Vagina (tissue), 2 donors: ENCODE data around the gene TBC1D2.

Source experiments
- POLR2A ChIP-seq, 2 donors: fragments of 450-650 bp; IDR thresholded peaks; one replicate each; pipeline ENCODE4 v1.6.1; 2017; ENCODE audit warnings: antibody characterized with exemption in 2 of 2, mild to moderate bottlenecking in 2 of 2, moderate library complexity in 2 of 2
- POLR2AphosphoS5 ChIP-seq, 2 donors: sonication (generic); formaldehyde crosslinking; IDR thresholded peaks; one replicate each; pipeline ENCODE4 v1.9.0; 2017; ENCODE audit warnings: antibody characterized with exemption in 2 of 2, mild to moderate bottlenecking in 2 of 2, low read depth in 1 of 2; ENCODE audit not compliant: insufficient read depth in 1 of 2
- TF ChIP-seq, protein P1 (sequence below), 3 experiments: fragments of 450-650 bp in 2 of 3; fragments of 200-600 bp in 1 of 3; sonication (generic) in 1 of 3; IDR thresholded peaks; one replicate each; pipeline ENCODE4 v1.5.1; 2017 to 2019; ENCODE audit warnings: antibody characterized with exemption in 3 of 3, mild to moderate bottlenecking in 2 of 3, moderate library complexity in 2 of 3

GRCh38 chr9:98216391-98216790, 39.1 kb downstream of the TBC1D2 start:
- TF ChIP-seq, protein P1, sequence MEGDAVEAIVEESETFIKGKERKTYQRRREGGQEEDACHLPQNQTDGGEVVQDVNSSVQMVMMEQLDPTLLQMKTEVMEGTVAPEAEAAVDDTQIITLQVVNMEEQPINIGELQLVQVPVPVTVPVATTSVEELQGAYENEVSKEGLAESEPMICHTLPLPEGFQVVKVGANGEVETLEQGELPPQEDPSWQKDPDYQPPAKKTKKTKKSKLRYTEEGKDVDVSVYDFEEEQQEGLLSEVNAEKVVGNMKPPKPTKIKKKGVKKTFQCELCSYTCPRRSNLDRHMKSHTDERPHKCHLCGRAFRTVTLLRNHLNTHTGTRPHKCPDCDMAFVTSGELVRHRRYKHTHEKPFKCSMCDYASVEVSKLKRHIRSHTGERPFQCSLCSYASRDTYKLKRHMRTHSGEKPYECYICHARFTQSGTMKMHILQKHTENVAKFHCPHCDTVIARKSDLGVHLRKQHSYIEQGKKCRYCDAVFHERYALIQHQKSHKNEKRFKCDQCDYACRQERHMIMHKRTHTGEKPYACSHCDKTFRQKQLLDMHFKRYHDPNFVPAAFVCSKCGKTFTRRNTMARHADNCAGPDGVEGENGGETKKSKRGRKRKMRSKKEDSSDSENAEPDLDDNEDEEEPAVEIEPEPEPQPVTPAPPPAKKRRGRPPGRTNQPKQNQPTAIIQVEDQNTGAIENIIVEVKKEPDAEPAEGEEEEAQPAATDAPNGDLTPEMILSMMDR (IDR thresholded peaks at IDR 0.05), result no peak
- no peak for TF ChIP-seq POLR2AphosphoS5 (IDR thresholded peaks at IDR 0.05; ENCODE audit: insufficient read depth in 1 of 2, low read depth in 1 of 2)
- TF ChIP-seq POLR2A (IDR thresholded peaks at IDR 0.05), result no peak
